GM21723 (cell line): Measurements from ENCODE around the gene ZNF541.

ENCODE experiments used
- ATAC-seq: cut with Tn5 transposase; IDR thresholded peaks from one replicate; pipeline ENCODE4 v1.9.1; 2021; ENCODE audit warnings: mild to moderate bottlenecking, moderate library complexity; ENCODE audit not compliant: unreplicated experiment

Gene ZNF541, protein sequence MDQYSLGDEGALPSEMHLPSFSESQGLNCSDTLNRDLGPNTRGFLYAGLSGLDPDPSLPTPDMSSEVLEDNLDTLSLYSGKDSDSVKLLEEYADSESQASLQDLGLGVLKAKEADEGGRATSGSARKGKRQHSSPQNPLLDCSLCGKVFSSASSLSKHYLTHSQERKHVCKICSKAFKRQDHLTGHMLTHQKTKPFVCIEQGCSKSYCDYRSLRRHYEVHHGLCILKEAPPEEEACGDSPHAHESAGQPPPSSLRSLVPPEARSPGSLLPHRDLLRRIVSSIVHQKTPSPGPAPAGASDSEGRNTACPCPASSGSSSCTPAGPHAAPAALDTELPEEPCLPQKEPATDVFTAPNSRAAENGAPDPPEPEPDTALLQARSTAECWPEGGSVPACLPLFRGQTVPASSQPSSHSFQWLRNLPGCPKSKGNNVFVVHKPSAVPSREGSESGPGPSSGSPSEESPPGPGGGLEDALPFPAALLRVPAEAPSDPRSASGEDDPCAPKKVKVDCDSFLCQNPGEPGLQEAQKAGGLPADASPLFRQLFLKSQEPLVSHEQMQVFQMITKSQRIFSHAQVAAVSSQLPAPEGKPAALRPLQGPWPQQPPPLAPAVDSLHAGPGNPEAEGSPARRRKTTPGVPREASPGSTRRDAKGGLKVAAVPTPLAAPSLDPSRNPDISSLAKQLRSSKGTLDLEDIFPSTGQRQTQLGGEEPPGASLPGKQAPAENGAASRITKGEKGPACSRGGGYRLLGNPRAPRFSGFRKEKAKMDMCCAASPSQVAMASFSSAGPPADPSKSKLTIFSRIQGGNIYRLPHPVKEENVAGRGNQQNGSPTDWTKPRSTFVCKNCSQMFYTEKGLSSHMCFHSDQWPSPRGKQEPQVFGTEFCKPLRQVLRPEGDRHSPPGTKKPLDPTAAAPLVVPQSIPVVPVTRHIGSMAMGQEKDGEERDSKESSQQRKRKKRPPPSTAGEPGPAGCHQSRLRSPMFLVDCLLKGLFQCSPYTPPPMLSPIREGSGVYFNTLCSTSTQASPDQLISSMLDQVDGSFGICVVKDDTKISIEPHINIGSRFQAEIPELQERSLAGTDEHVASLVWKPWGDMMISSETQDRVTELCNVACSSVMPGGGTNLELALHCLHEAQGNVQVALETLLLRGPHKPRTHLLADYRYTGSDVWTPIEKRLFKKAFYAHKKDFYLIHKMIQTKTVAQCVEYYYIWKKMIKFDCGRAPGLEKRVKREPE (N-terminal part only)

DNA sequence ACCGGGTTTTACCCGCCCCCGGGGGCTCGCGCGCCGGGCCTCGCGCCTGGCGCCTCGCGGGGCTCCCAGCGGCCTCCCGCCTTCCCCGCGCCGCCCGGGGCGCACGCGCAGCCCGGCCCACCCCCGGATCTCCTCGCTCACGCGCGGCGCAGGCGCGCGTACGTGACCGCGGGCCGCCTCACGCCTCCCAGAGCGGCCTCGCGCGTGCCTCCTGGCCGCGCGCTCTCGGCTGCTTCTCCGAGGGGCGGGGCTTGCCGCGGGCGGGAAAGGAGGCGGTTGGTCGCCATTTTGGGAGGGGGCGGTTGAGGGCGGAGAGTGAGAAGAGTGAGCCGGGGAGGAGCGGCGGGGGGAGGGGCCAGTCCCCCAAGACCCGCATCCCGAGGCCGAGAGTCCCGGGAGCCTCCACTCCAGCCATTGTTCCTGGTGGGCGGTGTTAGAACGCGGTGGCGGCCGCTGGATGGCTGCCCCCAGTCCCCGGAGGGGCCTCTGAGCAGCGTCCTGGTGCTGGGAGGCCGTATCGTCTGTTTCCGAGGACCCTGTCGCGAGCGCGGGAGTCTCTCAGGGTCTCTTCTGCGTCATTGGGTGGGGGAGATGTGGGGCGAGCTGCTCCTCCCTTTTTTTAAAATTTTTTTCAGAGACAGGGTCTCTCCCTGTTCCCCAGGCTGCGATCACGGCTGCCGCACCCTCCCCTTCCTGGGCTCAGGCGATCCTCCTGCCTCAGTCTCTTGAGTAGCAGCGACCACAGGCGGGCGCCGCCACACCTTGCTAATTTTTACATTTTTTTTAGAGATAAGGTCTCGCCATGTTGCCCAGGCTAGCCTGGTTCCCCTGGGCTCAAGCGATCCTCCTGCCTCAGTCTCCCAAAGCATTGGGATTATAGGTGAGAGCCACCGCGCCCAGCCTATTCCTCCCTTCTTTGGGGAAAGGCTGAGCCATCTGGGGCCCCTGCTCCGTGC is at the start of gene ZNF541:
ZNF541 (minus strand) TSS at position 78 of the 956 bp plus-strand sequence. CDS start 17,292 bp downstream, outside the sequence.
- ATAC-seq, result no peak

DNA sequence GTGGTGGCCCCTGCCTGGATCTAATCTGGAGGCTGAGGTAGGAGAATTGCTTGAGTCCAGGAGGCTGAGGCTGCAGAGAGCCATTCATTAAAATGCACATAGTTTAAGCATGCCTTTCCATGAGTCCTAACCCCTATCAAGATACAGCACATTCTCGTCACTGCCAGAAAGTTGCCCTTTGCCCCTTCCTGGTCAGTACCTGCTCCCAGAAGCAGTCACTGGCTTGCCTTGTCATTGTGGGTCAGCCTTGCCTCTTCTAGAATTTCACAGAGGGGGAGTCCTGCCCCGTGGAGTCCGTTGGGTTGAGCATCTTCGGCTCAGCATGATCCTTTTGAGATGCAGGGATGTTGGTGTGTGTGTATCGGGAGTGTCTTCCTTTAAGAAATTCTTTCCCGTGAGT is 46.8 kb upstream of the ZNF541 start:
- ATAC-seq, result no peak

DNA sequence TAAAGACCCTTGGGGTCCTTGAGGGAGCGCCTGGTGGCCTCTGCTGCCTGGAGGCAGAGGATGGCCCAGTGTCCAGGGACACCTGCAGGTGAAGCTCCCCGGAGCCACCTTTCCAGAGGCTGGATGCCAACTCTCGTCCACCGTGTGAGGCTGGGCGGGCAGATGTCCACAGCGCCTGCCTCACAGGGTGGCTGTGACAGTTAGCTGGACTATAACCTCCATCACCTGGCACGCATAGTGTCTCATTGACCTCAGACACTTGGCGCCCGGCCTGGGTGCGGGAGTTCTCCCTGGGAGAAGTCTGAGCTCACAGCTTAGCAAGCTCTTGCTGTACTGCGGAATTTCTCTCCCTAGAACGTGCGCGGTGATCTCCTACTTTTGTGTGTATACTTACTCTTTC is 45.8 kb upstream of the ZNF541 start:
- ATAC-seq, result no peak

DNA sequence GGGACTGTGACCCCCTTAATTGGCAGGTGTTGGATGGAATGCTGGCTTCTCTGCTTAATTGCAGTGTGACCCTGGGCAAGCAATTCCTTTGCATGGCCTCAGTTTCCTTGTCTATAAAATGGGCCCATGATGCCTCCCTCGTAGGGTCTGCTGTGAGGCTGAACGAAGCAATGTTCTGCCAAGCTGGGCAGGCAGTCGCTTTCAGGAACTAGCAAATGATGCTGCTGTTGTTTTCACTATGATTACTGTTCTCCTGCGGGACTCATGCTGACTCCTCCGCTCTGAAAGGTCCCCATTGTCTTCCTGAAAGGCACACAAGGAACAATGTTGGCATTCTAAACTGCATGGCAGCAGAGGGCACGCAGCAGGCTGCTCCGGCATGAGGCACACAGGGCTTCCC is 42.8 kb upstream of the ZNF541 start:
- no peak for ATAC-seq

DNA sequence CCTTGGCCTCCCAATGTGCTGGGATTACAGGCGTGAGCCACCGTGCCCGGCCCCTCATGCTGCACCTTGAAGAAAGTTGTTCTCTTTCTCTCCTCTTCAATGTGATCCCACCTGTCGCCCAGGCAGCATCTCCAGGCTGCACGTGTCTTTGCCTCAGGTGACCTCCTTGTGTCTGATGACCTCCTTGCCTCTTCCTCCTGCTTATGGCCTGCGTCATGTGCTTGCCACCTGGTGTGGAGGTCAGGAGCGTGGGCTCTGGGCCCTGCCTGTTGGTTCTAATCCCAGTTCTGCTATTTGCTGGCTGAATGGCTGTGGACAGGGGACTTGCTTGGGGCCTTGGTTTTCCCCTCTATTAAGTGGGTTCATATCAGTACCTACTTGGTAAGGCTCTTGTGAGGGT is 42.3 kb upstream of the ZNF541 start:
- no peak for ATAC-seq

DNA sequence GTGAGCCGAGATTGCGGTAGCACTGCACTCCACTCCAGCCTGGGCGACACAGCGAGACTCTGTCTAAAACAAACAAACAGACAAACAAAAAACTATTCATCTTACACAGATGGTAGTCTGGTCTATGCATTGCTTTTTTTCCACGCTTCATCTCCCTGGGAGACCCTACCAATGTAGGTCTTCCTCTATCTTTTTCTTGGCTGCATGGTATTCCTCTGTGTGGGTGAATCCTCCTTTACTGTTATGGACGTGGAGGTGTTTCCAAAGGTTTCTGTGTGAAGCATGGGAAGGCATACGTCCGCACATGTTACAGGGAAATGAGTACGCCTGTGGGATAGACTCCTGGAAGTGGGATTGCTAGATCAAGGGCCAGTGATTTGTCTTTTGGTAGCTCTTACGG is 41.6 kb upstream of the ZNF541 start:
- no peak for ATAC-seq

DNA sequence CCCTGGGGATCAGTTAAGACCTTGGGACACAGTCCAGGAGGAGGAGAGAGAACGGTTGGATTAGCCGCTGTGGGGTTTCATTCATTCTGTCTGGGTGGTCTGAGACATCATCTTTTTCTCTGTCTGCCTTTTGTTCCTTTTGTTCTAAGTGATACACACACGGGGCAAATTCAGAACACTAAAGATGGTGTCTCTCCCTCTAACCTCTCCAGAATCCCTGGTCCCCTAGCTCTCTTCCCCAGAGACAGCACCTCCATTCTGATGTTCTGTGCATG is 41.0 kb upstream of the ZNF541 start:
- no peak for ATAC-seq

DNA sequence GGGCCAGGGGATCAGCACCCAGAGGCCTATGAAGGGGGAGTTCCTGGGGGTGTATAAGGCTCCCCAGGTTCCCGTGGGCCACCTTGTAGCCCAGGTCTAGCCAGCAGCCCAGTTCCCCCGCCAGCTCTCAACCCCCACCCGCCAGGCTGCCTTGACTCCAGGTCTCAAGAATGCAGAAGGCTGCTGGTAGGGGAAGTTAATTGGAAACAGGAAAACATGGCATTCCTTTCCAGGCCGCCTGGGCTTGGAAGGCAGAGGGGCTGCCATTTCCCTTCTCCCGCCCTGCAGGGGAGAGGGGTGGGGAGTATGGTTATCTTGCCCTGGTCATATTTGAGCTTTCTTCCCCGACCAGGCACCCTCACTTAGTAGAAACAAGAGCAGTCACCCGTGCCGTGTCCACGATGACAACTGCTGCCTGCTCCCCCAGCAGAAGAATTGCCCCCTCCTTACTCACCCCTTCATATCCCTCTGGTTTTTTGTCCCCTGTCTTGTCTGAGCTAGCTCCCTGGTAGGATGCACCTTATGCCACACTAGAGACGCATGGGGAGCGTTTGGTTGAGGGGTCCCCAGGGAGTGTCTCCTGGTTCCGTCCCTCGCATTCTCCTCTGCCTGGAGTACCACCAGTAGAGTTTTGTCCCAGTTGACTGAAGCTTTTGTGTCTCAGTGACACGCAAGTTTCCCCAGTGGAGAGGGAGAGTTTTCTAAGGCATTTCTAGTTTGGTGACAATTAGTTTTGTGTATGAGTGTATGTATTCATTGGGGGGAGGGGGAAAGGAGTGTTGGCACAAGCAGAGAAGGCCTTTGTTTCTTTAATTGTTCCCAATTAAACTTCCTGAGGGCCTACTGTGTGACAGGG is 40.4 kb upstream of the ZNF541 start:
- ATAC-seq, result no peak

DNA sequence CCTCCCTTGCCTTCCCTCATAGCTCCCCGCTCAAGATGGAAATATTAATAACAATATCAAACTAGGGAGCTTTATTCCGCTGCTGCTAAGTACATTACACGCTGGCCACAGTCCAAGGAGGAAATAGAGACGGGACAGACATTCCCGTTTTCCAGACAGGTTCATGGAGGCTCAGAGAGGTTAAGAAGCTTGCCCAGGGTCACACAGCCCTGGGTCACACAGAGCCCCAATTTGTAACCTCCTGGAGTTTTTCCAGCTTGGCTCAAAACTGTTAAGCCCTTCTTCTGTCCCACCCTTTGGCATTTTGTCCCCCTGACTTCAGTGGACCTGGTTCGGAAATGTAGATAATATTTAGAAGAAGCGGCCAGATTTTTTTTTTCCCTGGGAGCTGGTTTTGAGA is 38.0 kb upstream of the ZNF541 start:
- no peak for ATAC-seq

DNA sequence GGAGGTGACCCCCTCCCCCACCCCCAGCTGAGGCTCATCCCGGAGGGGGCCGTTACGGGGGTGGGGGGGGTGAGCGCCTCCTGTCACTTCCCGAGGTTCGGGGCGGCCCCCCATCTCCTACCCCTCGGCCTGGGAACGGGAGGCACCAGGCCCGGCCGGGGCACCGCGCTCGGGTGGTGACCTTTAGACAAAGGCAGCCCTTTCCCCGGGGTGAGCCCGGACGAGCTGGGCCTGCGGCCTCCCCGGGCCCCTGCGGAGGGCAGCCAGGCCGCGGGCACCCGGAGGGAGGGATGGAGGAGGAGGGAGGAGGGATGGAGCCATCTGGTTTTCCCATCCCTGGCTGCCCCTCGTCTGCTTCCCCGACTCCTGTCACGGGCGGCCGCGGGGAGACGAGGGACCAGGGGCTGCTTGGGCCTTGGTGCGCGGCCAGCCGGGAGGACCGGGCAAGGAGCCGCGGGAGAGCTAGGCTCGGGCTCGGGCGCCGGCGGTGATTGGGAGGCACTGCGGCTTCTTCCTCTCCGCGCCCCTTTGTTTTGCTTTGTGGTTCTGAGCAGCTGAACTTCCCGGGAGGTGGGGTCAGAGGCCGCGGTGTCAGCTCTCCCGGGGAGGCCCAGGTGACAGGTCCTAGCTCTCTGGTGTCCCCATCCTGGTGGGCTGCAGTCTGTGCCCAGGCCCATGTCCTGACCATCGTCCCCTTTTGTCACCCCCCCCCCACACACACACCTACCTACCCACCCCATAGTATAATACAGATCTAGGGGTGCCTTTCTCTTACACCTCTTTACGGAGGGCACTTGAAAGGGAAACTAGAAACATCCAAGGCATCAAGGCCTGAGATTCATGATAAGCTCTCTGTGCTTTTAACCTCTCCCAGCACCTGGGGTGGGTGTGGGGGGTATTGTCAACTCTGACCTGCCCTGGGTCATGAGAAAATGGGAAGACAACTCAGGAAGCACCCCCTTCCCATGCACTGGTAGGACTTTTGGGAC is 37.3 kb upstream of the ZNF541 start:
- no peak for ATAC-seq

DNA sequence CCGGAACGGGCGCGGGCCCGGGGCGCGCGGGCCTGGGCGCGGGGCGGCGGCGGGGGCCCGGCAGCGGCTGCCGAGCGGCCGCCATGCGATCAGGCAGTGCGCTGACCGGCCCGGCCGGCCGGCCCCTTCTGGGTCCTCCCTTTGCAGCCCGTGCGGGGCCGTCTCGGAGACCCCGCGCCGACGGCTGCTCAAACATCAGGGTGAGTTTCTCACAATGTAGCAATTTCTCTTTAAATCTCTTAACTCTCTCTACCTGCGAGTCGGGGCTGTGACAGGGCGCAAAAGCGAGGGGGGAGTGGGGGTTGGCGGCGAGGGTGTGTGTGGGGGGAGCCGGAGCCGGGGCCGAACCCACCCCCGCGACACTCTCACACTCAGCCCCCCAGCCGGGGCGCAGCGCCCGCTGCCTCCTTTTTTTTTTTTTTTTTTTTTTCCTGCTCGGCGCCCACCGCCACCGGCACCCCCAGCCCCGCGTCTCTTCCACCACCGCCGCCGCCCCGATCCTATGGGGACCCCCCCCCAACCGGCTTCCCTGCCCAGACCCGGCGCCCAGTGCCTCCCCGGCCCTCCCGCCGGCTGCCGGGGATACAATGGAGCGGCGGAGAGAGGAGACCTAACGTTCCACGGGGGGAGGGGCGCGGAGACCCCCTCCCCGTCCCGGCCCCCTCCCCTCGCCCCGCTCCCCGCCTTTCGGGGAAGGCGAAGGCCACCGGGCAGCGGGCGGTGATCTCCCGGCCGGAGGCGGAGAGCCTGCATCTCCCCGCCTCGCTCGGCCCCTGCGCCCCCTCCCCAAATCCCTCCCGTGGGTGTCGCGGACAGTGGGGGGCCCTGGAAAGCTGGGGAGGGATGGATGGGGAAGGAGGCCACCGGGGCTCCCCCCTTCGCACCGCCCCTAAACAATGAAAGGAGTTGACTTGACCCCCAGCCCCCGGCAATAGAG is 36.3 kb upstream of the ZNF541 start, which contains the start of gene BICRA:
BICRA (plus strand) TSS at position 166 of the 937 bp plus-strand sequence. CDS start 64,441 bp downstream, outside the sequence.
- peak; percentile 38 for ATAC-seq

DNA sequence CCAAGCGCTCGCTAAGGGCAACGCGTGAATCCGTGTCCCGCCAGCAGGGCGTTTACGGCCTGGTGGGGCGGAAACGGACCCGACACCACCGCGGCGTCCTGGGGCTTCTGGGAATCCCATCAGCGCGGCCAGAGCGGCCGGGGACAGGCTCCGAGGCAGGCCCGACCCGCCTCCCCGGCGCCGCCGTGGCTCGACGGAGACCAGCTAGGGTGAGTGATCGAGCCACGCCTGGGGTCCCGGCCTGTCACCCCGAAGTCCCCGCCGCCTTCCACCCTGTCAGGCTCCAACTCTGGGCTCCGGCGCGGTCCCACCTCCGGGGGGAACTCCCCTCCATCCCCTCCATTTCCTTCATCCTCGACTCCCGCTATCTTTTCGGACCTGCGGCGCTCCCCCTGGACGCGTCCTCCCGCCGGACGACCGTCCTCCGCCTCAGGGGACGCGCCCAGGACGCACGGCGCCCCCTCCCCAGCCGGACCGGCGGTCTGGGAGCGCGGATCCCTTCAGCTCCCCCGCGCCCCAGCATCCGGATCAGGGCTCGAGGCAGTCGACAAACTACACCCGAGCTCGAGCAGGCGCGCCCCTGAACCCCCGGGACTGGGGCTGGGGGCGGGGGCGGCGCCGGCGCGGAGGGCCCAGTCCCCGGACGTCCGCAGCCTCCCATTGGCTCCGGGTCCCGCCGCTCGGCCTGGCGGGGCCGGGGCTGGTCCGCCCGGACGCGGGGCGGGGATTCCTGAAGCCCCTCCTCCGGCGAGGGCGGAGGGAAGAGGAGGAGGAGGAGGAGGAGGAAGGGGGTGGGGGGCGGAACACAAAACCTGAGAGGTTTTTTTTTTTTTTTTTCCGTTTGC is 35.3 kb upstream of the ZNF541 start:
- ATAC-seq, result peak; percentile 76

DNA sequence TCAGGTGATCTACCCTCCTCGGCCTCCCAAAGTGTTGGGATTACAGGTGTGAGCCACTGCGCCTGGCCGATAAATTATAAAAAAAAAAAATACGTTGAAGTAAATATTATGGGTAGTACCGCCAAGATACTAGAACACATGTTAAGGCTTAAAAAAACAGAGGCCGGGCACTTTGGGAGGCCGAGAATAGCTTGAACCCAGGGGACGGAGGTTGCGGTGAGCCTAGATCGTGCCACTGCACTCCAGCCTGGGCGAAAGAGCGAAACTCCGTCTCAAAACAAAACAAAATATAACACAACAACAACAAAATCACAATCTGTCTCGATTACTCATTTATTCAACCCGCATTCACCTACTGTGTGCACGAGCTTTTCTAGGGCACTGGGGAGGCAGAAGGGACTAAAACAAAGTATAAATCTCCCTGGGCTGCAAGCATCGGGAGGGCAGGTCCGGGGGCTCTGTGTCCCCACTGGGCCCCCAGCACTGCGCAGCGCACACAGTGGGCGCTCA is 34.7 kb upstream of the ZNF541 start:
- ATAC-seq, result no peak

DNA sequence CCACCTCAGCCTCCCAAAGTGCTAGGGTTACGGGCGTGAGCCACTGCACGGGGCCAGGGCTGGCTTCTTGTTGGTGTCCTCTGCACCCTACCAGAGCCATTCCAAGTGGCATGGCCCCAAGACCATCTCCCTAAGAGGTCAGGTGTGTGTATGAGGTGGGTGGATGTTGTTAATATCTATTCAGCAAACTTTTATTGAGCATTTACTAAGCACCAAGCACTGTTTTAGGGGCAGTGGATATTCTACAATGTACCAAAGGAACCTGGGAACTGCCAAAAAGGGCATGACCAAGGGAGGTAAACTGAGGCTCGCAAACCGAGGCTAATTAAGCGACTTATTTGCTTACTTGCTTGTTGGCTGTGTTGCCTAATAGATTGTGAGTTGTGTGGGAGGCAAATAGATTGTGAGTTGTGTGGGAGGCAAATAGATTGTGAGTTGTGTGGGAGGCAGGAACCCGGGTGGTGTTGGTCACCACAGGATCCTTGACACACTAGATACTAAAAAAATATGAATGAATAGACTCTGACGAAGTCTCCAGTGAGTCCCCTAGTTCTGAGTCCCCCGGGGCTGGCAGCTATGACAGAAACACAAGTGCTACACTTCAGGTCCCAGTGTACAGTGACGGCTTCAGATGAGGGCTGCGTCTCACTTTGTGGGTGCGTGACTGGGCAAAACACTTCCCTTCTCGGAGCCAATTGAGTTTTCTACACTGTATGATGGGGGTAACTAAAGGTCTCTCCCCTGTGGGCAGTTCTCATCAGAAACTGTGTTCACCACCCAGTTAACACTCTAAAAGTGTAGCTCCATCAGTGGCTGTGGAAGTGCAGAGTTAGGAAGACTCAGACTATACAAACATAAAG is 31.0 kb upstream of the ZNF541 start:
- no peak for ATAC-seq
